Osteoblast (primary cell): ENCODE results near the gene OR6N1. TPM values are rescaled to one million over a fixed set of nuclear protein-coding genes. Genes with fewer than 3 reads are reported as not detected.

ENCODE experiments used
- DNase-seq: peaks from one replicate; pipeline ENCODE4 v3.0.0; 2011; ENCODE audit warnings: low spot score, mixed read lengths; ENCODE audit not compliant: insufficient read length; ENCODE audit errors: missing footprints
- H2AFZ ChIP-seq: 2 replicates; pipeline ENCODE4 v1.6.0; 2011; ENCODE audit warnings: mild to moderate bottlenecking, low read length
- H3K27ac ChIP-seq: 2 replicates; pipeline ENCODE4 v1.5.1; 2011; ENCODE audit warnings: mild to moderate bottlenecking, low read depth, low read length, moderate library complexity
- H3K27me3 ChIP-seq: 2 replicates; pipeline ENCODE4 v1.6.0; 2012; ENCODE audit warnings: mild to moderate bottlenecking, control low read depth, inconsistent platforms, low read length, moderate library complexity; ENCODE audit not compliant: insufficient read depth
- H3K36me3 ChIP-seq: 2 replicates; pipeline ENCODE4 v1.5.1; 2011; ENCODE audit warnings: mild to moderate bottlenecking, low read length, control low read depth, moderate library complexity; ENCODE audit not compliant: insufficient read depth
- H3K4me1 ChIP-seq: 2 replicates; pipeline ENCODE4 v1.5.1; 2011; ENCODE audit warnings: mild to moderate bottlenecking, low read length, control low read depth, moderate library complexity; ENCODE audit not compliant: insufficient read depth
- H3K4me2 ChIP-seq: 2 replicates; pipeline ENCODE4 v1.6.0; 2011; ENCODE audit warnings: mild to moderate bottlenecking, low read length; ENCODE audit not compliant: insufficient read depth
- H3K4me3 ChIP-seq: fragments of 200-600 bp; sonication (generic); 3 replicates; pipeline ENCODE4 v1.5.1; 2012; ENCODE audit warnings: mild to moderate bottlenecking, low read length, inconsistent platforms; ENCODE audit not compliant: insufficient read depth
- H3K79me2 ChIP-seq: 2 replicates; pipeline ENCODE4 v1.6.0; 2012; ENCODE audit warnings: mild to moderate bottlenecking, low read length, control low read depth, inconsistent platforms; ENCODE audit not compliant: insufficient read depth
- H3K9me3 ChIP-seq: 2 replicates; pipeline ENCODE4 v1.5.1; 2011; ENCODE audit warnings: low read depth, low read length, control low read depth
- H4K20me1 ChIP-seq: 2 replicates; pipeline ENCODE4 v1.6.0; 2012; ENCODE audit warnings: mild to moderate bottlenecking, low read length, control low read depth; ENCODE audit not compliant: insufficient read depth
- CTCF ChIP-seq: IDR thresholded peaks from 2 replicates; pipeline ENCODE4 v1.5.1; 2011; ENCODE audit warnings: mild to moderate bottlenecking, low read depth, low read length, moderate library complexity; ENCODE audit errors: extremely low read depth
- total RNA-seq: library from RNA; depleted of rRNA; stranded (reverse); fragments of >200 nt; gene quantifications from 2 replicates; pipeline ENCODE4 v1.2.3, GENCODE V29; 2012

The OR6N1 gene
- total RNA-seq = not detected in 2 replicates

DNA sequence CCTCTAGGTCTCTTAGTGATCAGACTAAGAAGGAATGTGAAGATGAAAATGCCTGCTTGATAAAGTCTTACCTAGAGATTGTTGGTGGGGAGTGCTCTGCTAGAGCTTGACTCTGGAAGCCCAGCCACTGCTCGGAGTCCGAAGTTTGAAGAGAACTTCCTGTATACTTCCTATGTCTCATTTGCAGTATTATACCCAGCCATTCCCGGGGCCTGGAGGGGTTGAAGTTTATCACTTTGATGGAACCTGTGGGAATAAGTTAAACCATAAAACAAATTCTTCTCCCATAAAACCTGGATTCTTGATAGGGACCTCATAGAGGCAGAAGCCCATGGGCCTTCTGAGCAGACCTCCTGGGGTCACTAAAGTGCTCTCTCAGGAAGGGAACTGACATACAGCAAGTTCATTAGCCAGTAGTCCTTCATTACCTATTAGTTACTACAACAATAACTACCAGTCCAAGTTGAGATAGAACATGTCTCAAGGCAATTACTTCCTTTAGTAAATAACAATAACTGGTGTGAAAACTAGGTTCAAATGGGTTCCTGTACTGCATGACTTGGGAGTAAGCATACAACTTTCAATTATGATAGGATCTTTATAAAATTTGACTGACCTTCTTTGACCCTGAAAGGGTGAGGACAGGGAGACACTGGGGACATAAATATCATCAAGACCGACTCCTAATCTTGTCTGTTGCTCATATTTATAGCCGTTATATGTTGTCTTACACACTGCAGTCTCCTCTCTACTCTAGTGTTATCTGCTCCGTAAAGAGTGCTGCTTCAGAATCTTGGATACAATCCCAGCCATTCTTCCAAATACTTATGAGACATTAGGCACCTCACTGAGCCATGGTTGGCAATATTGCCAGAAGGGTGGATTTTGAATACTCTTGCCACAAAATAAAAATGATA, at the start of gene OR6N1:
Gene OR6N1 (minus strand): TSS at position 246 of the 917 bp plus-strand sequence. CDS start 5,513 bp downstream, outside the sequence.
- Histone ChIP-seq H3K4me2 (no peak within 1 kb of the TSS), H3K79me2 (no peaks in the 10 kb centered on the region), H2AFZ (no peak within 1 kb of the TSS), H4K20me1 (no peaks in the 10 kb centered on the region), H3K36me3 (no peaks in the 10 kb centered on the region), H3K27me3 (no peaks in the 10 kb centered on the region), H3K9me3 (no peaks in the 10 kb centered on the region), H3K27ac (no peak within 1 kb of the TSS), H3K4me1 (no peaks in the 10 kb centered on the region), H3K4me3 (no peak within 1 kb of the TSS)
- DNase-seq = no peak
- TF ChIP-seq CTCF = no peak

DNA sequence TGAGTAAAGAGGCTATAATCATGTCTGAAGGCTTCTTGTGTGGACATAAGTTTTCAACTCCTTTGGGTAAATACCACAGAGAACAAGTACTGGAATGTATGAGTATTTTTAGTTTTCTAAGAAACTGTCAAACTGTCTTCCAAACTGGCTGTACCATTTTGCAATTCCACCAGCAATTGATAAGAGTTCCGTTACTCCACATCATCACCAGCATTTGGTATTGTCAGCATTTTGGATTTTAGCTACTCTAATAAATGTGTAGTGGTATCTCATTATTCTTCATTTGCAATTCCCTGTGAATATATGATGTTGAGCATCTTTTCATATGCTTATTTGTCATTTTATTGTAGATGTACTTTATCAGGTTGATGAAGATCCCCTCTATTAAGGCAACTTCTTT, 49.7 kb upstream of the OR6N1 start:
- DNase-seq = no peak
- Histone ChIP-seq H3K9me3 (no peaks in the 10 kb centered on the region), H4K20me1 (no peaks in the 10 kb centered on the region), H3K27me3 (no peaks in the 10 kb centered on the region), H3K4me1 (no peaks in the 10 kb centered on the region), H2AFZ (no peak overlapping the region), H3K27ac (no peak overlapping the region), H3K36me3 (no peaks in the 10 kb centered on the region), H3K79me2 (no peaks in the 10 kb centered on the region), H3K4me2 (no peak overlapping the region), H3K4me3 (no peak overlapping the region)
- TF ChIP-seq CTCF = no peak

- Histone ChIP-seq H2AFZ (no peak overlapping the region), H3K4me1 (no peaks in the 10 kb centered on the region), H3K9me3 (no peaks in the 10 kb centered on the region), H3K4me2 (no peak overlapping the region), H3K27ac (no peak overlapping the region), H3K4me3 (no peak overlapping the region), H3K36me3 (no peaks in the 10 kb centered on the region), H3K27me3 (no peaks in the 10 kb centered on the region), H4K20me1 (no peaks in the 10 kb centered on the region), H3K79me2 (no peaks in the 10 kb centered on the region)
- DNase-seq = no peak
- no peak for TF ChIP-seq CTCF
These were observed 47.8 kb upstream of the OR6N1 start for GRCh38 chr1:158819461-158820443.

- Histone ChIP-seq H4K20me1 (no peaks in the 10 kb centered on the region), H3K79me2 (no peaks in the 10 kb centered on the region), H3K4me1 (no peaks in the 10 kb centered on the region), H3K4me3 (no peak overlapping the region), H3K27me3 (no peaks in the 10 kb centered on the region), H3K4me2 (no peak overlapping the region), H3K36me3 (no peaks in the 10 kb centered on the region), H2AFZ (no peak overlapping the region), H3K27ac (no peak overlapping the region), H3K9me3 (no peaks in the 10 kb centered on the region)
- no peak for TF ChIP-seq CTCF
- no peak for DNase-seq
These were observed 47.0 kb upstream of the OR6N1 start for GRCh38 chr1:158818975-158819431.
